GM18861 (cell line): ENCODE results near the gene STK36.

Experiments used
- ATAC-seq: cut with Tn5 transposase; IDR thresholded peaks from one replicate; pipeline ENCODE4 v1.9.1; 2021; ENCODE audit not compliant: unreplicated experiment

The STK36 gene, protein sequence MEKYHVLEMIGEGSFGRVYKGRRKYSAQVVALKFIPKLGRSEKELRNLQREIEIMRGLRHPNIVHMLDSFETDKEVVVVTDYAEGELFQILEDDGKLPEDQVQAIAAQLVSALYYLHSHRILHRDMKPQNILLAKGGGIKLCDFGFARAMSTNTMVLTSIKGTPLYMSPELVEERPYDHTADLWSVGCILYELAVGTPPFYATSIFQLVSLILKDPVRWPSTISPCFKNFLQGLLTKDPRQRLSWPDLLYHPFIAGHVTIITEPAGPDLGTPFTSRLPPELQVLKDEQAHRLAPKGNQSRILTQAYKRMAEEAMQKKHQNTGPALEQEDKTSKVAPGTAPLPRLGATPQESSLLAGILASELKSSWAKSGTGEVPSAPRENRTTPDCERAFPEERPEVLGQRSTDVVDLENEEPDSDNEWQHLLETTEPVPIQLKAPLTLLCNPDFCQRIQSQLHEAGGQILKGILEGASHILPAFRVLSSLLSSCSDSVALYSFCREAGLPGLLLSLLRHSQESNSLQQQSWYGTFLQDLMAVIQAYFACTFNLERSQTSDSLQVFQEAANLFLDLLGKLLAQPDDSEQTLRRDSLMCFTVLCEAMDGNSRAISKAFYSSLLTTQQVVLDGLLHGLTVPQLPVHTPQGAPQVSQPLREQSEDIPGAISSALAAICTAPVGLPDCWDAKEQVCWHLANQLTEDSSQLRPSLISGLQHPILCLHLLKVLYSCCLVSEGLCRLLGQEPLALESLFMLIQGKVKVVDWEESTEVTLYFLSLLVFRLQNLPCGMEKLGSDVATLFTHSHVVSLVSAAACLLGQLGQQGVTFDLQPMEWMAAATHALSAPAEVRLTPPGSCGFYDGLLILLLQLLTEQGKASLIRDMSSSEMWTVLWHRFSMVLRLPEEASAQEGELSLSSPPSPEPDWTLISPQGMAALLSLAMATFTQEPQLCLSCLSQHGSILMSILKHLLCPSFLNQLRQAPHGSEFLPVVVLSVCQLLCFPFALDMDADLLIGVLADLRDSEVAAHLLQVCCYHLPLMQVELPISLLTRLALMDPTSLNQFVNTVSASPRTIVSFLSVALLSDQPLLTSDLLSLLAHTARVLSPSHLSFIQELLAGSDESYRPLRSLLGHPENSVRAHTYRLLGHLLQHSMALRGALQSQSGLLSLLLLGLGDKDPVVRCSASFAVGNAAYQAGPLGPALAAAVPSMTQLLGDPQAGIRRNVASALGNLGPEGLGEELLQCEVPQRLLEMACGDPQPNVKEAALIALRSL (N-terminal part only)

GRCh38 chr2:218671654-218672566 lies at the start of gene STK36, which contains the start of gene RNF25:
TSS of gene STK36 (plus strand) at chr2:218672086. CDS start at chr2:218672830, 744 bp downstream.
TSS of gene RNF25 (minus strand) at chr2:218672002. CDS start at chr2:218671970, 32 bp downstream.
- peak; percentile 88 for ATAC-seq

DNA sequence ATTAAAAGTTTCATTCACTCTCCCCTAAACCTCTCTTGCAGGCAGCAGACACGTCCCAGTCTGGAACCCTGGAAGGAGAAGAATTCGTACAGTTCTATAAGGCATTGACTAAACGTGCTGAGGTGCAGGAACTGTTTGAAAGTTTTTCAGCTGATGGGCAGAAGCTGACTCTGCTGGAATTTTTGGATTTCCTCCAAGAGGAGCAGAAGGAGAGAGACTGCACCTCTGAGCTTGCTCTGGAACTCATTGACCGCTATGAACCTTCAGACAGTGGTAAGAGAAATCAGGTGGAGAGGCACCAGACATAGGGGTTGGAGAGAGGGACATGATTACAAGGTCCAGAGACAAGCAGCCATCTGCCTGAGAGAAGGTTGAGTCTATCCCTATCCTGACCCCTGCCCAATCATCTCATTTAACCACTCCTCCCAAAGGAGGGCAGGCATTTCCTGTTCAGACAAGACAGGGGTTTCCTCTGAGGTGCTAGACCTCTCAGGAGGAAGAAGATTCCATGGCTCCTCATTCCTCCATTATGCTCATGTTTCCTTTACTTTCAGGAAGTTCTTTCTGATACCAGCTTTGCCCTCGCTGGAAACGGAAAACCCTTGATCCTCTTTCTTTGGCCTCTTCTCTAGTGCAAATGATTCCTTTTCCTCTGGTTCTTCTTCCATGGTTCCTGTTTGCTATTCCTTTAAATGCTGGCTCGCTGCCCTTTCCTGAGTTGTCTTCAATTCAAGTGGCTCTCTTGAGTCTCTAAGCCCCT lies 49.1 kb upstream of the STK36 start:
- ATAC-seq, result no peak

DNA sequence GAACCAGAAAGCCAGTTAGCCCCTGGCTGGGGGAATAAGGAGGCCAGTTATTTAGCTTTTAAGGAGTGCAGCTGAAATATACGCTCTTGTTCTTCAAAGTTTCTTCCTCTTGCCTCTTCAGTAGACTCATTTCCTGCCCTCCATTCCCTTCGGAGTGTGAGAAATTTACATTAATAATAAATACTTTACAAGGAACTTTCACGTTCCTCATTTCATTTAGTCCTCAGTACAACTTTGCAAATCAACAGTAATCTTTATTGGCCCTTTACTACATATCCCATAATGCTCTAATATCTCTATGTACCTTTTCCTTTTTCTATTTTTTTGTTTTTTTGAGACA lies 48.5 kb upstream of the STK36 start:
- ATAC-seq, result no peak

GRCh38 chr2:218626369-218626768 lies 45.5 kb upstream of the STK36 start:
- ATAC-seq, result no peak

DNA sequence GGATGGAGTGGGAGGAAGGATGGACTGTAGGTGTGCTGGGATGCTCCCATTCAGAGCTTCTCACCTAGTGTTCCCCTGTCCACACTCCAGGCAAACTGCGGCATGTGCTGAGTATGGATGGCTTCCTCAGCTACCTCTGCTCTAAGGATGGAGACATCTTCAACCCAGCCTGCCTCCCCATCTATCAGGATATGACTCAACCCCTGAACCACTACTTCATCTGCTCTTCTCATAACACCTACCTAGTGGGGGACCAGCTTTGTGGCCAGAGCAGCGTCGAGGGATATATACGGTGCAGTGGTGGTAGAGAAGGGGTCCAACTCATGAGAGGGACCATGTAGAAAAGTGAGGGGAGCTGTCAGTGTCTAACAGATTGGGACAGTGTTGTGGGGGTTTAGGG lies 43.9 kb upstream of the STK36 start:
- ATAC-seq, result no peak

DNA sequence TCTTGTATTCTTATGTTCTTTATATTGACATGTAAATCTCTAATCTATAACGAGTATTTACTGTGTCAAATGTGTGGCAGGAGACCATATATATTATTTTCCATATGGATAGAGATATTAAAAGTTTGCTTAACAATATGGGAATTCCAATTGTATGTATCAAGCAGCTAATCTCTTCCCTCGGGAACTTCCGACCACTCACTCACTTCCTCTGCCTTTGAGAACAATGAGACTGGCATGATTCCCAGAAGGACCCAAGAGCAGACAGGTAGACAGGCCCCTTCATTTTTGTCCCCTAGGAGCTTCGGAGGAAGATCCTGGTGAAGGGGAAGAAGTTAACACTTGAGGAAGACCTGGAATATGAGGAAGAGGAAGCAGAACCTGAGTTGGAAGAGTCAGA lies 40.0 kb upstream of the STK36 start:
- no peak for ATAC-seq

DNA sequence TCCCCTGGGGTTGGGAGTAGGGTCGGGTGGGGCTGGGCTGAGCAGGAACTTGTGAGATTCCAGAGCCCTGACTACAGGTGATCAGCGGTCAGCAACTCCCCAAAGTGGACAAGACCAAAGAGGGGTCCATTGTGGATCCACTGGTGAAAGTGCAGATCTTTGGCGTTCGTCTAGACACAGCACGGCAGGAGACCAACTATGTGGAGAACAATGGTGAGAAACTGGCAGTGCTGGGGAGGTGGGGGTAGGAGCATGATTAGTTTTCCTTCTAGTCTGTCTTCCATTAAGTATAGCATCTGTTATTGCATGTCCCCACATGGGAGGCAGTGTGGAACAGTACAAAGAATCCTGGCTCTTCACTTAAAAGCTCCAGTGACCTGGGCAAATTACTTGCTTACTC lies 36.2 kb upstream of the STK36 start:
- ATAC-seq, result no peak

- ATAC-seq, result no peak
Measured at GRCh38 chr2:218638372-218638771, 33.5 kb upstream of the STK36 start.

DNA sequence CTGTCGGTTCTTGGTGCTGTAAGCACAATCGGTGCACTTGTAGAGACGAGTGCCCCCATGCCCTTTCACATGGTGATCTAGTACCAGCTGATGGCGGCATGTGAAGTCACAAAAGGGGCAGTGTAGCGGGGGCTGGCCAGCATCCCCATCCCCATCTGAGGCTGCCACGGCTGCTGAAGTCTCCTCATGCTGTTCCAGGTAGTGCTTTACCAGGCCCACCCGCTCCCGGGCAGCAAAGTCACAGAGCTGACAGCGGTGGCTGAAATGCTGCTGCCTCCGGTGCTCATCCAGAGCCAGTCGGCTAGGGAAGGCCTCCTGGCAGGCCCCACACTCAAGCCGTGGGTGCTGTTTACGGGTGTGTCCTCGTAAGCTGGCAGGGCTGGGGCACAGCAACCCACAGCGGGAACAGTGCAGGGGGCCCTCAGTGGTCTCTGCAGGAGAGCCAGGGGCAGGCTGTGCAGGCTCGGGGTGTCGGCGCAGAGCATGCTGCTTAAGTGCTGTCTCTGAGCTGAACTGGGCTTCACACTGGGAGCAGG lies 29.7 kb upstream of the STK36 start:
- ATAC-seq, result no peak

DNA sequence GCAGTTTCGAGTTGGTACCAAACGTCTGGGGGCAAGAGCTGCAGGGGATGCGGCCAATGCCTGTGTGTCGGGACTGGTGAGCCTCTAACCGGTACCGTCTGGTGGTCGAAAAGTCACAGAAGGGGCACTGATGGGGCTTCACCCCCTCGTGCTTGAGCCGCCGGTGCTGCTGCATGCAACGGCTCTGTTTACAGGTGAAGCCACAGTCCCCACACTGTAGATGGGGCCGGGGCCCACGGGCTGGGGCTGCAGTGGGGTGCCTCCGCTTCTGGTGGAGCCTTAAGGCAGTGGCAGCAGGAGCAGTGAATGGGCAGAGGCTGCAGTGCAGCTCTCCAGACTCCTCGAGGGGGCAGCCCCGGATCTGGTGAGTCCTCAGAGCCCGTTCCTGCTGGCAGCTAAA lies 29.1 kb upstream of the STK36 start:
- ATAC-seq, result no peak

- ATAC-seq, result no peak
Measured at GRCh38 chr2:218643751-218644310, 28.1 kb upstream of the STK36 start.

GRCh38 chr2:218644721-218645120 lies 27.2 kb upstream of the STK36 start:
- ATAC-seq, result no peak

DNA sequence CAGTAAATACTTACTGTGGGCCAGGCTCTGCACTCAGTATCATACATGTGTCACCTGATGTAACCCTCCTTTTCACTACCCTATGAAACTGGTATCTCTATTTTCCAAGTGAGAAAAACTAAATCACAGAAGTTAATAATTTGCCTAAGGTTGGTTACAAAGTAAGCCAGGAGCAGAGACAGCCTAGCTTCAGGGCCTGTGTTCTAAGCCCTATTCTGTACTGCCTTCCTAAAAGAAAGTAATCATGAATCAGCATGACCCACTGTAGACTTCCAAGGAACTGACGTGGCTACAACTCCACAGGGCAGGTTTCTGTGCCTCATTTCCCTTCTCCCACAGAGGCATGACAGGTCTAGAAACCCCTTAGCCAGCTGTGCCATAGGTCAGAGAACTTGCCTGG lies 26.8 kb upstream of the STK36 start:
- peak; percentile 63 for ATAC-seq

DNA sequence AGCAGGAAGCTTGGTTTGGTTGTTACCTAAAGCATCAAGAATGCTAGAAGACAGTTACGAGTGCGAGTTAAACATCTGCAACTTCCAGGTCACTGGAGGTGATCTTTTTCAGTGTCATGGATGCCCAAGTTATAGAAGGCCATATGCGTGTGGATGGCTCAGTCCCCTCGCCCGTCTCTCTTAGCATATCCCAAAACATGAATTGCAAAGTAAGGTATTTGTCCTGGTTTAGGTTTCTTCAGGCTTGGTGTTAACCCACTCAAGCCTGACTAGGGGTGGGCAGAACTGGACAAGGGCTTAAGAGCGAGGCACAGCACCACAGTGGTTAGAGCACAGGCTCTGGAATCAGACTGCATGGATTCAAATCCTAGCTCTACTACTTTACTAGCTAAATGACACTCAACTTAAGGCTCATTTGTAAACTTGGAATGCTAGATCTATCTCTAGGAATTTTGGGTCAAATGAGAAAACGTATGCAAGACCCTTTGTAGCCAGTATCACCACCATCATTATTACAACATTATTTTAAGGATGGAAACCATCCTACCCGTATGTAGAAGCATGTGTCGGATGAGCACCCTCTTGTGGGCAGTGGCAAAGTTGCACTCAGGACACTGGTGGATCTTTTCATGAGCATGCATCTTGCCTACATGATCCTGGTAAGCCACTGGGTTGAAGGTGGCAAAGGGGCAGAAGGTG lies 23.6 kb upstream of the STK36 start:
- ATAC-seq, result peak; percentile 57

DNA sequence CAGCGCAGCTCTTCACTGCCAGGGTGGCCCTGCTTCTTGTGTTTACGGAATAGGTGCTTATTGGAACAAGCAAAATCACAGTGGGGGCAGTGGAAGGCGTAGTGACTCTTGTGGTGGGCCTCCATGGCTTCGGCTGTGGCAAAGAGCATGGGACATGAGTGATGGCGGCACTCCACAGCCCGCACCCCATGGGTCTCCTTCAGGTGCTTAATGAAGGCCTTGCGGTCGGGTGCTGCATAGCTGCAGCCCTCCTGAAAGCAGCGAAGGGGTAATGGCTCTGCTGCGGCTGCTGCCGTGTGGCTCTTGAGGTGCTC lies 23.1 kb upstream of the STK36 start:
- ATAC-seq, result no peak

DNA sequence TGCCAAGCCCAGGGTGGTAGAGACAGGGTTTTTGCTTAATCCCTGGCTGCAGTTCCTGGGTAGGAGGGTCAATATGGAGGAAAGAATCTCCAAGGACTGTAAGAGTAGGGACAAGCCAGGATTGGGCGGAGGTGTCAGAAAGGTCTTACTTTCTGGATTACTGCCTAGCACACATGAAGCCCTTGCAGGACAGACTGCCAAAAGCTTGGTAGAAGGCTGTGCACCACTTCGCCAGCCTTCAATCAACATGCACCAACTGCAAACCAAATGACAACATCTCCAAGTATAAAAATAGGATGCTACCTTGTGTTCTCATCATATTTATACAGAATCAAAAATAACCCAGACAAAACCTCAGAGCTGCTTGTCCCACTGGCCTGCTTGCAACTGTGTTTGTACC lies 16.1 kb upstream of the STK36 start:
- ATAC-seq, result no peak

- peak; percentile 29 for ATAC-seq
Measured at GRCh38 chr2:218658671-218659257, 13.1 kb upstream of the STK36 start.
